ENCODE measurements around the gene NT5C.

Gene NT5C

GRCh38 chr17:75090871-75091854 is 40.4 kb downstream of the NT5C start:
- no peak for DNase-seq

- DNase-seq: no peak
Observed at GRCh38 chr17:75088465-75089417, 42.8 kb downstream of the NT5C start.

- DNase-seq: no peak
Observed at GRCh38 chr17:75087558-75088453, 43.7 kb downstream of the NT5C start, which contains the start of gene SLC16A5. TSS of gene SLC16A5 (plus strand) at chr17:75087954. CDS start at chr17:75093637, 5,683 bp downstream.

GRCh38 chr17:75087182-75087557 is 44.4 kb downstream of the NT5C start:
- DNase-seq: no peak

- no peak for DNase-seq
Observed at GRCh38 chr17:75086496-75087181, 44.9 kb downstream of the NT5C start.

- no peak for DNase-seq
Observed at GRCh38 chr17:75084039-75084660, 47.4 kb downstream of the NT5C start.

- DNase-seq: no peak
Observed at GRCh38 chr17:75082683-75083082, 48.9 kb downstream of the NT5C start.

- DNase-seq: no peak
Observed at GRCh38 chr17:75081611-75082540, 49.7 kb downstream of the NT5C start.
